ENCODE results near the gene RASL11B.

RASL11B gene

GRCh38 chr4:52876069-52876468, 14.0 kb downstream of the RASL11B start:
- ChIA-PET CTCF (no interaction called here), POLR2A (no interaction called here)
- no peak for DNase-seq (ENCODE audit: extremely low spot score)
- TF ChIP-seq BHLHE40 (IDR thresholded peaks at IDR 0.05; ENCODE audit: borderline replicate concordance) (no peak), SUZ12 (IDR thresholded peaks at IDR 0.05) (no peak), HDGF (IDR thresholded peaks at IDR 0.05; ENCODE audit: borderline replicate concordance) (no peak), NFRKB (IDR thresholded peaks at IDR 0.05) (no peak)

- POLR2A ChIA-PET: no interaction called here
- no peak for TF ChIP-seq ELF4 (IDR thresholded peaks at IDR 0.05)
- TF ChIP-seq HDGF (IDR thresholded peaks at IDR 0.05; ENCODE audit: borderline replicate concordance): no peak
- no peak for TF ChIP-seq L3MBTL2 (conservative IDR thresholded peaks at IDR 0.05)
- TF ChIP-seq FOXM1 (IDR thresholded peaks at IDR 0.05; ENCODE audit: borderline replicate concordance): no peak
- TF ChIP-seq SP1 (IDR thresholded peaks at IDR 0.05): no peak
- no peak for TF ChIP-seq ARNT (IDR thresholded peaks at IDR 0.05)
- TF ChIP-seq ZNF384 (IDR thresholded peaks at IDR 0.05): no peak
- TF ChIP-seq FOXA1 (IDR thresholded peaks at IDR 0.05): no peak
- TF ChIP-seq SUZ12 (IDR thresholded peaks at IDR 0.05): no peak
- no peak for TF ChIP-seq TARDBP (IDR thresholded peaks at IDR 0.05)
- TF ChIP-seq NFRKB (IDR thresholded peaks at IDR 0.05): no peak
- TF ChIP-seq FOXK2 (IDR thresholded peaks at IDR 0.05): no peak
- TF ChIP-seq PKNOX1 (IDR thresholded peaks at IDR 0.05): no peak
- TF ChIP-seq LEF1 (IDR thresholded peaks at IDR 0.05; ENCODE audit: borderline replicate concordance): no peak
- TF ChIP-seq BHLHE40 (IDR thresholded peaks at IDR 0.05; ENCODE audit: borderline replicate concordance): no peak
- TF ChIP-seq CTBP1 (IDR thresholded peaks at IDR 0.05; ENCODE audit: borderline replicate concordance): no peak
- no peak for DNase-seq (ENCODE audit: extremely low spot score)
- CTCF ChIA-PET: no interaction called here
These were observed 14.9 kb downstream of the RASL11B start for GRCh38 chr4:52877036-52877435.

GRCh38 chr4:52877694-52878093, 15.6 kb downstream of the RASL11B start:
- ChIA-PET POLR2A (no interaction called here), CTCF (no interaction called here)
- no peak for DNase-seq (ENCODE audit: extremely low spot score)
- TF ChIP-seq TARDBP (IDR thresholded peaks at IDR 0.05) (no peak), ELF4 (IDR thresholded peaks at IDR 0.05) (no peak), L3MBTL2 (conservative IDR thresholded peaks at IDR 0.05) (no peak), FOXA1 (IDR thresholded peaks at IDR 0.05) (no peak), PKNOX1 (IDR thresholded peaks at IDR 0.05) (no peak), SP1 (IDR thresholded peaks at IDR 0.05) (no peak), ZNF384 (IDR thresholded peaks at IDR 0.05) (no peak), ARNT (IDR thresholded peaks at IDR 0.05) (no peak), BHLHE40 (IDR thresholded peaks at IDR 0.05; ENCODE audit: borderline replicate concordance) (no peak), FOXM1 (IDR thresholded peaks at IDR 0.05; ENCODE audit: borderline replicate concordance) (no peak), FOXK2 (IDR thresholded peaks at IDR 0.05) (no peak), CTBP1 (IDR thresholded peaks at IDR 0.05; ENCODE audit: borderline replicate concordance) (no peak), NFRKB (IDR thresholded peaks at IDR 0.05) (no peak), SUZ12 (IDR thresholded peaks at IDR 0.05) (no peak), HDGF (IDR thresholded peaks at IDR 0.05; ENCODE audit: borderline replicate concordance) (no peak)

- DNase-seq (ENCODE audit: extremely low spot score): no peak
- TF ChIP-seq TARDBP (IDR thresholded peaks at IDR 0.05) (no peak), FOXK2 (IDR thresholded peaks at IDR 0.05) (no peak), FOXA1 (IDR thresholded peaks at IDR 0.05) (no peak), FOXM1 (IDR thresholded peaks at IDR 0.05; ENCODE audit: borderline replicate concordance) (no peak), NFRKB (IDR thresholded peaks at IDR 0.05) (no peak), BHLHE40 (IDR thresholded peaks at IDR 0.05; ENCODE audit: borderline replicate concordance) (no peak), LEF1 (IDR thresholded peaks at IDR 0.05; ENCODE audit: borderline replicate concordance) (no peak), HDGF (IDR thresholded peaks at IDR 0.05; ENCODE audit: borderline replicate concordance) (no peak), SUZ12 (IDR thresholded peaks at IDR 0.05) (no peak), L3MBTL2 (conservative IDR thresholded peaks at IDR 0.05) (no peak), SP1 (IDR thresholded peaks at IDR 0.05) (no peak), ZNF384 (IDR thresholded peaks at IDR 0.05) (no peak), CTBP1 (IDR thresholded peaks at IDR 0.05; ENCODE audit: borderline replicate concordance) (no peak), ELF4 (IDR thresholded peaks at IDR 0.05) (no peak), ARNT (IDR thresholded peaks at IDR 0.05) (no peak), PKNOX1 (IDR thresholded peaks at IDR 0.05) (no peak)
- ChIA-PET POLR2A (no interaction called here), CTCF (no interaction called here)
These were observed 17.4 kb downstream of the RASL11B start for GRCh38 chr4:52879471-52879870.

GRCh38 chr4:52880994-52881393, 18.9 kb downstream of the RASL11B start:
- ChIA-PET CTCF (no interaction called here), POLR2A (no interaction called here)
- no peak for DNase-seq (ENCODE audit: extremely low spot score)
- no peak for TF ChIP-seq FOXA1 (IDR thresholded peaks at IDR 0.05)
- TF ChIP-seq LEF1 (IDR thresholded peaks at IDR 0.05; ENCODE audit: borderline replicate concordance): no peak
- TF ChIP-seq PKNOX1 (IDR thresholded peaks at IDR 0.05): no peak
- no peak for TF ChIP-seq ARNT (IDR thresholded peaks at IDR 0.05)
- no peak for TF ChIP-seq HDGF (IDR thresholded peaks at IDR 0.05; ENCODE audit: borderline replicate concordance)
- TF ChIP-seq L3MBTL2 (conservative IDR thresholded peaks at IDR 0.05): no peak
- no peak for TF ChIP-seq NFRKB (IDR thresholded peaks at IDR 0.05)
- TF ChIP-seq SP1 (IDR thresholded peaks at IDR 0.05): no peak
- TF ChIP-seq FOXM1 (IDR thresholded peaks at IDR 0.05; ENCODE audit: borderline replicate concordance): no peak
- no peak for TF ChIP-seq BHLHE40 (IDR thresholded peaks at IDR 0.05; ENCODE audit: borderline replicate concordance)
- TF ChIP-seq CTBP1 (IDR thresholded peaks at IDR 0.05; ENCODE audit: borderline replicate concordance): no peak
- TF ChIP-seq ZNF384 (IDR thresholded peaks at IDR 0.05): no peak
- no peak for TF ChIP-seq TARDBP (IDR thresholded peaks at IDR 0.05)
- no peak for TF ChIP-seq SUZ12 (IDR thresholded peaks at IDR 0.05)
- TF ChIP-seq FOXK2 (IDR thresholded peaks at IDR 0.05): no peak
- no peak for TF ChIP-seq ELF4 (IDR thresholded peaks at IDR 0.05)
